Esophagus muscularis mucosa (tissue), 4 donors: ENCODE data around the gene LSMEM2. TPM values are rescaled to one million over a fixed set of nuclear protein-coding genes. Genes with fewer than 3 reads are reported as not detected.

ENCODE experiments used
- DNase-seq: peaks from one replicate; pipeline ENCODE4 v3.0.0-alpha.2; 2017; ENCODE audit errors: extremely low spot score
- H3K27ac ChIP-seq, 4 donors: fragments of 200-600 bp; sonication (generic); replicated peaks in 1 of 4; 1 replicate in 3 of 4; 2 replicates in 1 of 4; pipeline ENCODE4 v1.5.1; 2016 to 2019; ENCODE audit warnings: mild to moderate bottlenecking in 1 of 4
- H3K27me3 ChIP-seq, 4 donors: fragments of 200-600 bp; sonication (generic); one replicate each; pipeline versions ENCODE4 v1.5.1 to v1.6.0; 2016 to 2019
- H3K36me3 ChIP-seq, 4 donors: fragments of 200-600 bp; sonication (generic); one replicate each; pipeline ENCODE4 v1.5.1; 2016 to 2019
- H3K4me1 ChIP-seq, 4 donors: fragments of 200-600 bp; sonication (generic); one replicate each; pipeline ENCODE4 v1.5.1; 2016 to 2019
- H3K4me3 ChIP-seq, 4 donors: fragments of 200-600 bp; sonication (generic); 1 replicate in 2 of 4; 2 replicates in 2 of 4; pipeline ENCODE4 v1.5.1; 2016 to 2019; ENCODE audit warnings: mild to moderate bottlenecking in 4 of 4, moderate library complexity in 1 of 4
- H3K9me3 ChIP-seq, 4 donors: fragments of 200-600 bp; sonication (generic); 1 replicate in 3 of 4; 2 replicates in 1 of 4; pipeline ENCODE4 v1.5.1; 2016 to 2019
- EP300 ChIP-seq: sonication (generic); formaldehyde crosslinking; IDR thresholded peaks from one replicate; pipeline ENCODE4 v1.6.1; 2017; ENCODE audit warnings: antibody characterized with exemption
- POLR2A ChIP-seq: fragments of 450-650 bp; IDR thresholded peaks from one replicate; pipeline ENCODE4 v1.6.1; 2017; ENCODE audit warnings: antibody characterized with exemption, moderate library complexity, mild to moderate bottlenecking, low read depth
- POLR2AphosphoS5 ChIP-seq, 2 donors: sonication (generic); formaldehyde crosslinking; IDR thresholded peaks; one replicate each; pipeline ENCODE4 v1.6.1; 2017; ENCODE audit warnings: antibody characterized with exemption in 2 of 2
- WGBS: methylation state at CpG from one replicate; pipeline ENCODE4 v1.1.5; 2018; 5-methylcytosine and 5-hydroxymethylcytosine counted together
- intact Hi-C: fragments of 100-400 bp; cut with DNase I; formaldehyde crosslinking; loops from one replicate; pipeline ENCODE4 v1.15.1; 2023
- total RNA-seq, 4 donors: library from RNA; depleted of rRNA; stranded (reverse); fragments of >200 nt; gene quantifications; one replicate each; pipeline versions ENCODE4 v1.1.0 to v1.2.1, GENCODE V29; 2016
- TF ChIP-seq, protein P1 (sequence below), 3 experiments: fragments of 200-600 bp in 2 of 3; fragments of 450-650 bp in 1 of 3; sonication (generic) in 2 of 3; IDR thresholded peaks; one replicate each; pipeline ENCODE4 v1.5.1; 2017 to 2019; ENCODE audit warnings: antibody characterized with exemption in 3 of 3, mild to moderate bottlenecking in 2 of 3, moderate library complexity in 1 of 3

LSMEM2 gene
- total RNA-seq, 4 donors from 2014 or later: not detected

DNA sequence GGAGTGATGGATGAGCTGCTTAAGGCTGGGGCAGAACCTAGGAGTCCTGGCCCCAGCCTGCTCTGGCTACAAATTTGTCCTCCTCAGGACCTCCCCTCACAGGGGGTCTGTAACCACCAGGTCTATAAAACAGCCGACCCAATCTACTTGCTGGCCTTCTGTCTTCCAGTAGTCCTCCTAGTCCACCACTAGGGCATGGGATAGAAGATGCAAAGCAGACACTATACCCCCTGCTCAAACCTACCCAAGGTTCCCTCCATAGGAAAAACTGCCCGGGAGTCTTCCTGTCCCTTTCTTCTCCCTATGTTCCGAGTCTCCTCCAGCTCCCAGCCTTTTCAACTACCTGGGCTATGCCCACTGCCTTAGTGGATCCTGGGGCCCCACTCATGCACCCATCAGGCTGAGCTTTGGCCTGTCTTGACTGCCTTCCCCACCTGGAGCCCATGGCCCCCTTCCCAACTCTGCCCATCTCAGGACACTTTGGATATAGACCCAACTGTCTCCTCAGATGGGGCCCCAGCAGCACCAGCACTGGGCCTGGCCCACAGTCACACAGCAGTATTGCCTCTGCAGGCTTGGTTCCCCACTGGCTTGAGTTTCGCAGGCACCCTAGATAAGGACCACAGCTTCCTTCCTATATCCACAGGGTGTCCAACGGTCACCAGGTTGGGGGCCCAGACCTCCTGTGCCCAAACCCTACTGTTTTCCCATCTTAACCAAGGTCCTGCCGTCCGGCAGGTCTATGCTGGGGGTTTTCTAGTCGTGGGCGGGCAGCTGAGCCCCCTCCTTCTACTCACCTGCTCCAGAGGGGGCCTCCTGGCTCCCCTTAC is 19.2 kb downstream of the LSMEM2 start:
- H3K27me3 ChIP-seq: no peaks in the 10 kb centered on the region
- peaks cover 0 to 9% (median 0%) of the 10 kb centered on the region in 4 donors for H3K36me3 ChIP-seq
- peak overlapping the region; percentile 91 to 93 (median 92) for H3K27ac ChIP-seq
- peaks cover 29 to 51% (median 47%) of the 10 kb centered on the region in 4 donors for H3K4me1 ChIP-seq
- 57% methylated on average over 9 of the region's 9 CpGs for WGBS
- no peaks in the 10 kb centered on the region for H3K9me3 ChIP-seq
- DNase-seq: no peak
- peak overlapping the region; percentile 67 to 74 (median 72) for H3K4me3 ChIP-seq
- no peak for TF ChIP-seq POLR2AphosphoS5 (IDR thresholded peaks at IDR 0.05)
- TF ChIP-seq, protein P1, sequence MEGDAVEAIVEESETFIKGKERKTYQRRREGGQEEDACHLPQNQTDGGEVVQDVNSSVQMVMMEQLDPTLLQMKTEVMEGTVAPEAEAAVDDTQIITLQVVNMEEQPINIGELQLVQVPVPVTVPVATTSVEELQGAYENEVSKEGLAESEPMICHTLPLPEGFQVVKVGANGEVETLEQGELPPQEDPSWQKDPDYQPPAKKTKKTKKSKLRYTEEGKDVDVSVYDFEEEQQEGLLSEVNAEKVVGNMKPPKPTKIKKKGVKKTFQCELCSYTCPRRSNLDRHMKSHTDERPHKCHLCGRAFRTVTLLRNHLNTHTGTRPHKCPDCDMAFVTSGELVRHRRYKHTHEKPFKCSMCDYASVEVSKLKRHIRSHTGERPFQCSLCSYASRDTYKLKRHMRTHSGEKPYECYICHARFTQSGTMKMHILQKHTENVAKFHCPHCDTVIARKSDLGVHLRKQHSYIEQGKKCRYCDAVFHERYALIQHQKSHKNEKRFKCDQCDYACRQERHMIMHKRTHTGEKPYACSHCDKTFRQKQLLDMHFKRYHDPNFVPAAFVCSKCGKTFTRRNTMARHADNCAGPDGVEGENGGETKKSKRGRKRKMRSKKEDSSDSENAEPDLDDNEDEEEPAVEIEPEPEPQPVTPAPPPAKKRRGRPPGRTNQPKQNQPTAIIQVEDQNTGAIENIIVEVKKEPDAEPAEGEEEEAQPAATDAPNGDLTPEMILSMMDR (IDR thresholded peaks at IDR 0.05): peak in 1 of 3 experiments; percentile 9
- intact Hi-C loops: no loop called here

DNA sequence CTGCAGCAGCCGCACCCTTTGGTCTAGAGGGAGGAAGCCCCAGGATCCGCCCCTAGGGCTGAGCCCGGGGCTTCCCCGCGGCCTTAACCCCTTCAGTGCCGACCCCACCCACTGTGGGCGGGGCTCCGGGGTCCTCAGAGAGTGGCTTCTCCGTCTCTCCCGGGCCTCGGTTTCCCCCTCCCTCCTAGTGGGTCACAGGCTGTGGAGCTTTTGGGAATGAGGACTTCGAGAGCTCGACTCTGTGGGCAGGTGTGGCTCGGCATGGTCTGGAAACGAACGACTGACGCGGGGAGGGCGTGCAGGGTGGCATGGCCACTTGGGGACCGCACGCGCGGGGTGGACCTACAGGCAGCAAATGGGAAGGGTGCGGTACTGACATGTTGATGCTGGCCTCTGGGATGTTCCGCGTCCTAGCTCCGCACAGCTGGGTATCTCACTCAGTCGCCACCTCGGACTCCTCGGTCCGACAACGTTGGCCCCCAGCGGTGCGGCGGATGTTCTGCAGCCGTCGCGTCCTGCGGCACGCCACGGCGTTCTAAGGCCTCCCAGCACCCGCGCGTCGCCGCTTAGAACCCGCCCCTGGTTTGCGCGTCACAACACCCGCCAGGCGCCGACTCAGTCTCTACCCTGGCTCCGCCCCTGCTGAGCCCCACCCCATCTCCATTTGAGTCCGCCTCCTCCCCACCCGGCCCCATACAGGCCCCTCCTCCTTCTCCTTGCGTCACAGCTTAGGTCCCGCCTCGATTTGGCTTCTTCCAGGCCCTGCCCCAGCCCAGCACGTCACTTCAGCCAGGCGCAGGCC is 20.1 kb downstream of the LSMEM2 start, which contains the start of the genes HYAL3 and NAA80:
Gene HYAL3, minus strand, starts transcription at position 570 of the 802 bp plus-strand sequence. CDS start 3,803 bp downstream, outside the sequence.
Gene NAA80, minus strand, starts transcription at position 570 of the 802 bp plus-strand sequence. CDS start 1,942 bp downstream, outside the sequence.
- peaks cover 0 to 9% (median 0%) of the 10 kb centered on the region in 4 donors for H3K36me3 ChIP-seq
- no peaks in the 10 kb centered on the region for H3K27me3 ChIP-seq
- peak within 1 kb of the TSS; percentile 67 to 74 (median 72) for H3K4me3 ChIP-seq
- peak within 1 kb of the TSS; percentile 91 to 93 (median 92) for H3K27ac ChIP-seq
- H3K9me3 ChIP-seq: no peaks in the 10 kb centered on the region
- DNase-seq: peak; percentile 100
- H3K4me1 ChIP-seq: peaks cover 27 to 56% (median 52%) of the 10 kb centered on the region in 4 donors
- 1% methylated on average over 24 of the region's 61 CpGs for WGBS
- TF ChIP-seq, protein P1 (IDR thresholded peaks at IDR 0.05): peak; percentile 14 to 58 (median 38)
- TF ChIP-seq POLR2AphosphoS5 (IDR thresholded peaks at IDR 0.05) (peak; percentile 96 to 99), EP300 (no peak), POLR2A (peak; percentile 92)
- intact Hi-C loops: no loop called here

DNA sequence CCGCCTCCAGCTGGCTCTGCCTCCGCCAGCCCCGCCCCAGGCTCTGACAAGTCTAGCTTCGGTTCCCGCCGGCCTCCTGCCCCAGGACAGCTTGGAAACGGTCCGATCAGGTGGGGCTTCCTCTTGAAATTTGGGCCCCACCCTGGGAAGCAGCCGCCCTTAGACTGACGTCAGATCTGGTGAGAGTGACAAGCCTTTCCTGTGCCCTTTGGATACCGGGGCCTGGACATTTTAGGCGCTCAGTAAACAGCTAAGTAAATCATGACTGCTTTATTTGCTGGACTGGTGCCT is 20.7 kb downstream of the LSMEM2 start:
- peak overlapping the region; percentile 86 to 93 (median 92) for H3K27ac ChIP-seq
- peaks cover 27 to 56% (median 52%) of the 10 kb centered on the region in 4 donors for H3K4me1 ChIP-seq
- peaks cover 0 to 9% (median under 1%) of the 10 kb centered on the region in 4 donors for H3K36me3 ChIP-seq
- DNase-seq: no peak
- H3K9me3 ChIP-seq: no peaks in the 10 kb centered on the region
- intact Hi-C loops: no loop called here
- 2% methylated on average over 12 of the region's 12 CpGs for WGBS
- TF ChIP-seq POLR2A (no peak), EP300 (no peak), POLR2AphosphoS5 (IDR thresholded peaks at IDR 0.05) (no peak)
- TF ChIP-seq, protein P1 (IDR thresholded peaks at IDR 0.05): no peak
- peak overlapping the region; percentile 67 to 74 (median 72) for H3K4me3 ChIP-seq
- no peaks in the 10 kb centered on the region for H3K27me3 ChIP-seq

DNA sequence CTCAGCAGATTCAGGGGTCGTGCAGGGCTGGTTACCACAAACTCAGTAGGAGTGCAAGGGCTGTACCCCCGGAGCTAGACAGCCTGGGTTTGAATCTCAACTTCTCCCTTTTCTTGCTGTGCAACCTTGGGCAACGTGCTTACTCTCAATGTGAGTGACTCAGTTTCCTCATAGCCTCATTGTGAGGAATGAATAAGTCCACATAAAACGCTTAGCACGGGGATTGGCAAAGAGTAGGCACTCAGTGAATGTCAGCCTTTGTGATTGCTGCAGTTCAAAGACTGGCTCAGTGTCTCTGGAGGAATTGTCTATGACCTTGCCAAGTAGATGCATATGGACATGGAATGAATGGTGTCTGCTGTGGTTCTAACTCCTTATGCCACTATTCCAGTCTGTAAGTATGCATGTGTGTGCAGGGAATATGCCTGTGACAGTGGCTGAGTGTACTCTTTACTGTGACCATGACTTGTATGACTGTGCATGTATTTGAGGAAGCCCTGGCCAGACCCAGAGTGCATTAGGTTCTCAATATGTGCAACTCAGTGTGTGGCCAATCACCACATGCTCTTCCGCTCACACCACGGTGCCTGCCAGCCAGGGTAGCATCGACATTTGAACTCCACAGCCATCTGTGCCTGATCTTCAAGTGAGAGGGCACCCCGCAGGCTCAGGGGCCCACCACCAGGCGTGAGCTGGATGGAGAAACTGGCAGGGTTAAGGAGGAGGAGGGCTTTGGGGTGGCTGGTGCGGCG is 21.2 kb downstream of the LSMEM2 start:
- DNase-seq: no peak
- Histone ChIP-seq H3K36me3 (peaks cover 0 to 9% (median 2%) of the 10 kb centered on the region in 4 donors), H3K9me3 (no peaks in the 10 kb centered on the region), H3K27ac (peak overlapping the region; percentile 86 to 93 (median 92)), H3K27me3 (no peaks in the 10 kb centered on the region), H3K4me1 (peaks cover 27 to 56% (median 52%) of the 10 kb centered on the region in 4 donors), H3K4me3 (peak overlapping the region; percentile 67 to 74 (median 72))
- WGBS: 48% methylated on average over 12 of the region's 12 CpGs
- intact Hi-C loops: no loop called here
- TF ChIP-seq, protein P1 (IDR thresholded peaks at IDR 0.05): no peak
- no peak for TF ChIP-seq POLR2A
- TF ChIP-seq POLR2AphosphoS5 (IDR thresholded peaks at IDR 0.05): no peak
- TF ChIP-seq EP300: no peak
